Measurements from ENCODE around the gene BPTF.
A peak's percentile ranks its signal among the peaks of the same experiment; 100 is the strongest.
"Not testable (repeated sequence)": the region's sequence is repeated elsewhere in the genome, so short reads cannot be mapped to it uniquely, and the experiment has no call there.

The BPTF gene

DNA sequence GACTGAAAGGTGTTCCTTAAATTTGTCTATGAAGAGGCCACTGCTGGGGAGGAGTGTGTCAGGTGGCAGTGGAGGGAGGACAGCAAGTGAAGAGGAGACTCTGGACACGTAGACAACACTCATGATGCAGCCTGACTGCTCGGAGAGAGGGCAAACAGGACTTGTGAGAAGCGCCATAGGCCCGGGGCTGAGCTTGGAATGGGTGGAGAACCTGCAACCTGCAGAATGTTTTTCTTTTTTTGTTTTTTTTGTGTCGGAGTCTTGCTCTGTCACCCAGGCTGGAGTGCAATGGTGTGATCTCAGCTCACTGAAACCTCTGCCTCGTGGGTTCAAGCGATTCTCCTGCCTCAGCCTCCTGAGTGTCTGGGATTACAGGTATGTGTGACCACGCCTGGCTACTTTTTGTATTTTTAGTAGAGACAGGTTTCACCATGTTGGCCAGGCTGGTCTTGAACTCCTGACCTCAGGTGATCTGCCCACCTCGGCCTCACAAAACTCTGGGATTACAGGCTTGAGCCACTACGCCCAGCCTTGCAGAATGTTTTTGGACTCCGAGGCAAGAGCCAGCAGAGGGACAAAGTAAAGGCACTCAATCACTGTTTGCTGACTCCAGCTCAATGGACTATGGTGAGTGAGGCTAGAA, 189.9 kb downstream of the BPTF start:
- DNase-seq = no peak

DNA sequence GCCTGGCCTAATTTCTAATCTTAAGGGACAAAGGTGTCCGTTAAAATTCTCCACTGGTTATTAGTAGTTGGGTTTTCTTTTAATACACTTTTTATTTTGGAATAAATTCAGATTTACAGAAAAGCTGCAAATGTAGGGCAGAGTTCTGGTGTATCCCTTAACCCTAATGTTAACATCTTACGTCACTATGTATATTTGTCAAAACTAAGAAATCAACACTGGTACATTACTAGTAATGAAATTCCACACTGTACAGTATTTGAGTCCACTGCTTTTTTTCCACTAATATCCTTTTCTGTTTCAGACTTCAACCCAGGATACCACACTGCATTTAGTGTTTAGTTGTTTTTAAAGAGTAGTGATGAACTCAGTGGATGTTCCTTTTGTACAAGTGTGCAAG, 191.5 kb downstream of the BPTF start:
- DNase-seq = no peak

GRCh38 chr17:68018493-68018892, 193.2 kb downstream of the BPTF start:
- not testable (repeated sequence) for DNase-seq

DNA sequence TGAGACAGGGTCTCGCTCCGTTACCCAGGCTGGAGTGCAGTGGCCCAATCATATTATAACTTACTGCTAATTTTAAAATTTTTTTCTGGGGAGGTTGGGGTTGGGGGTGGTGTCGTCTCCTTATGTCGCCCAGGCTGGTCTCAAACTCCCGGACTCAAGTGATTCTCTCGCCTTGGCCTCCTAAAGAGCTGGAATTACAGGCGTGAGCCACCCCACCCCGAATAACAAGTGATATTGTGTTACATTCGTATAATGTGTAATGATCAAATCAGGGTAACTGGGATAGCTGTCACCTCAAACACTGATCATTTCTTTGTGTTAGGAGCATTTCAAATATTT, 194.0 kb downstream of the BPTF start:
- no peak for DNase-seq

GRCh38 chr17:68019675-68020408, 194.5 kb downstream of the BPTF start:
- DNase-seq = peak; percentile 91

DNA sequence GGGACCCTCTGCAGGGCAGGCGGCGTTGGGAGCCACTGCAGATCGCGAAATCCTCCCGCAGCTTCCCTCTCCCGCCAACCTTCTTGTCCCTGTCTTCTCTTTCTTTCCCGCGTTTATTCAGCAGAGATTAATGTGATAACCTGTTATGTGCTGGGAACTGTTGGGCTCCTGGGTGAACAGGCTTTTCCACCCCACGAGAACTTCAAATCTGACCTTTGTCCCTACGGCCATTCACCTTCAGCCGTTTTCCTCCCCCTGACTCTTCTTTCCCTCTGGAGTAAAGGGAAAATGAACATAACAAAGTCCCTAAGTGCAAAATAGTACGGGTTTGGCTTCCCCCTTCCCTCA, 195.1 kb downstream of the BPTF start:
- no peak for DNase-seq

GRCh38 chr17:68020791-68021190, 195.5 kb downstream of the BPTF start:
- not testable (repeated sequence) for DNase-seq

- DNase-seq = no peak
Observed at GRCh38 chr17:68021963-68022362, 196.7 kb downstream of the BPTF start.

DNA sequence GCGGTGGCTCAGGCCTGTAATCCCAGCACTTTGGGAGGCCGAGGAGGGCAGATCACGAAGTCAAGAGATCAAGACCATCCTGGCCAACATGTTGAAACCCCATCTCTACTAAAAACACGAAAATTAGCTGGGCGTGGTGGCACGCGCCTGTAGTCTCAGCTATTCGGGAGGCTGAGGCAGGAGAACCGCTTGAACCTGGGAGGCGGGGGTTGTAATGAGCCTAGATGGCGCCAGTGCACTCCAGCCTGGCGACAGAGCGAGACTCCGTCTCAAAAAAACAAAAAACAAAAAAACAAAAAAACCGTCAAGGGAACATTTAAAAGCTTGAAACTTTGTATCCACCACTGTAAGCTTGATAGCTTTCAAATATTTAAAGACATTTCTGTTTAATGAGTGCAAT, 197.2 kb downstream of the BPTF start:
- DNase-seq = not testable (repeated sequence)

GRCh38 chr17:68029512-68030215, 204.4 kb downstream of the BPTF start:
- DNase-seq = no peak

All from NCI-H2171 treated with DMSO at 0.1 percent for 48 hours (cell line).